MCF 10A (cell line): Measurements from ENCODE around the gene TPD52L1. TPM values are rescaled to one million over a fixed set of nuclear protein-coding genes. Genes with fewer than 3 reads are reported as not detected.

Experiments used
- BruUV-seq: library from RNA; stranded (reverse); fragments of 400-500 nt; replicated peaks from 2 replicates; lab custom pipeline; 2021; lab: Mats Ljungman, UMichigan
- CTCF ChIA-PET: fragments of 300-600 bp; sonication (Branson Sonifier 250); formaldehyde crosslinking; extraction: SDS; loops from one replicate; lab custom pipeline; 2021; ENCODE audit warnings: antibody characterized with exemption, inconsistent platforms; lab: Yijun Ruan, JAX
- POLR2A ChIA-PET: fragments of 300-600, 350-650 bp; sonication (Branson Sonifier 250); formaldehyde crosslinking; extraction: SDS; loops from one replicate; lab custom pipeline; 2020; ENCODE audit warnings: antibody characterized with exemption, inconsistent platforms; lab: Yijun Ruan, JAX
- DNase-seq: peaks from one replicate; pipeline ENCODE4 v3.0.0-alpha.2; 2018; ENCODE audit not compliant: unreplicated experiment
- H3K27ac Mint-ChIP-seq: one replicate; pipeline ENCODE4 v1.8.0; 2022; ENCODE audit warnings: mild to moderate bottlenecking, low read depth, mixed read lengths; ENCODE audit not compliant: unreplicated experiment
- H3K27me3 Mint-ChIP-seq: one replicate; pipeline ENCODE4 v1.8.0; 2022; ENCODE audit warnings: mixed read lengths; ENCODE audit not compliant: insufficient read depth, unreplicated experiment
- H3K36me3 Mint-ChIP-seq: one replicate; pipeline ENCODE4 v1.8.0; 2022; ENCODE audit warnings: mild to moderate bottlenecking, moderate library complexity, mixed read lengths; ENCODE audit not compliant: insufficient read depth, unreplicated experiment
- H3K4me1 Mint-ChIP-seq: one replicate; pipeline ENCODE4 v1.8.0; 2022; ENCODE audit warnings: mixed read lengths; ENCODE audit not compliant: insufficient read depth, unreplicated experiment
- H3K4me3 Mint-ChIP-seq: one replicate; pipeline ENCODE4 v1.8.0; 2022; ENCODE audit warnings: mild to moderate bottlenecking, moderate library complexity, mixed read lengths; ENCODE audit not compliant: unreplicated experiment
- H3K9me3 Mint-ChIP-seq: one replicate; pipeline ENCODE4 v1.8.0; 2022; ENCODE audit warnings: mixed read lengths; ENCODE audit not compliant: unreplicated experiment
- CTCF ChIP-seq: fragments of 200-600 bp; IDR thresholded peaks from one replicate; pipeline ENCODE4 v1.8.0; 2022; ENCODE audit warnings: antibody characterized with exemption, mild to moderate bottlenecking; ENCODE audit not compliant: unreplicated experiment
- intact Hi-C: fragments of 100-400 bp; cut with micrococcal nuclease; formaldehyde crosslinking; loops from 2 replicates; pipeline ENCODE4 v1.14.1; 2022
- total RNA-seq: library from RNA; stranded (reverse); gene quantifications from 2 replicates; pipeline ENCODE4 v1.2.3, GENCODE V29; 2022

TPD52L1 gene
- total RNA-seq, 1 experiment from 2014 or later, result 69.5 TPM

GRCh38 chr6:125262016-125263013 is 108.7 kb downstream of the TPD52L1 start:
- ChIA-PET CTCF (interaction anchor here (2.5 to 3.0 kb wide), 2 partner anchors 10 to 70 kb away, joined by 10 to 14 read pairs; no protein-coding TSS in a partner anchor), POLR2A (interaction anchor here (0.7 to 1.4 kb wide), 2 partner anchors 97 to 109 kb away, joined by 3 read pairs; partner anchors contain the start of gene TPD52L1)
- intact Hi-C loops, result no loop called here
- Mint-ChIP-seq H3K36me3 (no peaks in the 10 kb centered on the region), H3K4me3 (no peak overlapping the region), H3K4me1 (peaks cover 14% of the 10 kb centered on the region), H3K27ac (no peak overlapping the region), H3K9me3 (no peaks in the 10 kb centered on the region), H3K27me3 (no peaks in the 10 kb centered on the region)
- no peak for TF ChIP-seq CTCF
- DNase-seq, result no peak
- BruUV-seq, result no TSS peak

DNA sequence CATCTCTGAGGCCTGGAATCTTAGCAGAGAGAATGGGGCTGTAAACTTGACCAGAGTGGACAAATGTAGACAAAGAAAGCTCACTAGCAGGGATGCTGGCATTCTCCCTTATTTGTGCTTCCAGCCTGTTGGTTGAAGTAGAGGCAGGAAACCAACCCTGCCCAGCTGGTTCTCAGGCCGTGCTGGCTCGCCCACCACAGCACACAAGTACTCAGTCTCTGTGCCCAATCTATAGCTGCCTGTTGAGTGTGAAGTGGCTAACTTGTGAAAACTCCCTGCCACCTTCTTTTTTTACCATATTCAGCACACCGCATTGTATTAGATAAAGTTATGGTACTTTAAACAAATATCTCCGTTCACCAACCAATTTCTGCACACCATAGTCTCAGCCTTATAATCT is 110.9 kb downstream of the TPD52L1 start:
- Mint-ChIP-seq H3K4me1 (peaks cover 5% of the 10 kb centered on the region), H3K36me3 (no peaks in the 10 kb centered on the region), H3K9me3 (no peaks in the 10 kb centered on the region), H3K27me3 (no peaks in the 10 kb centered on the region), H3K27ac (no peak overlapping the region), H3K4me3 (no peak overlapping the region)
- ChIA-PET CTCF (interaction anchor here (0.5 to 3.0 kb wide), 6 partner anchors 8 to 72 kb away, joined by 3 to 14 read pairs (median 5); no protein-coding TSS in a partner anchor), POLR2A (interaction anchor here (0.6 to 1.0 kb wide), 3 partner anchors 10 to 154 kb away, joined by 3 to 5 read pairs (median 4); no protein-coding TSS in a partner anchor)
- DNase-seq, result no peak
- no peak for TF ChIP-seq CTCF
- intact Hi-C loops, result no loop called here
- BruUV-seq, result no TSS peak

- intact Hi-C loops, result no loop called here
- Mint-ChIP-seq H3K27ac (no peak overlapping the region), H3K4me3 (no peak overlapping the region), H3K4me1 (peaks cover 6% of the 10 kb centered on the region), H3K36me3 (no peaks in the 10 kb centered on the region), H3K27me3 (no peaks in the 10 kb centered on the region), H3K9me3 (no peaks in the 10 kb centered on the region)
- ChIA-PET POLR2A (no interaction called here), CTCF (interaction anchor here (0.5 to 2.0 kb wide), 6 partner anchors 25 to 524 kb away, joined by 3 to 7 read pairs (median 4); no protein-coding TSS in a partner anchor)
- no TSS peak for BruUV-seq
- peak; percentile 81 for DNase-seq
- TF ChIP-seq CTCF, result no peak
Measured at GRCh38 chr6:125267806-125268523, 114.4 kb downstream of the TPD52L1 start.
